Stimulated activated CD4-positive, alpha-beta T cell treated with anti-CD3 and anti-CD28 coated beads, Interleukin-1b, Interleukin-23, amount 100 ng/mL, for 48 hours (primary cell): ENCODE data around the gene ZNF236.

Source experiments
- DNase-seq: peaks from one replicate; pipeline ENCODE4 v3.0.0-alpha.2; 2020

ZNF236 gene

GRCh38 chr18:76992226-76993084 lies 170.1 kb downstream of the ZNF236 start:
- DNase-seq = no peak

GRCh38 chr18:76993085-76993382 lies 170.7 kb downstream of the ZNF236 start:
- DNase-seq = no peak

GRCh38 chr18:76993573-76993972 lies 171.2 kb downstream of the ZNF236 start:
- DNase-seq = no peak

GRCh38 chr18:76994086-76994654 lies 171.8 kb downstream of the ZNF236 start:
- no peak for DNase-seq

GRCh38 chr18:76995896-76996295 lies 173.5 kb downstream of the ZNF236 start:
- DNase-seq = no peak

GRCh38 chr18:76996429-76996828 lies 174.1 kb downstream of the ZNF236 start:
- no peak for DNase-seq

- no peak for DNase-seq
These were observed 175.8 kb downstream of the ZNF236 start for GRCh38 chr18:76997951-76998808.

GRCh38 chr18:76999077-76999476 lies 176.7 kb downstream of the ZNF236 start:
- DNase-seq = no peak

- peak; percentile 34 for DNase-seq
These were observed 178.2 kb downstream of the ZNF236 start for GRCh38 chr18:77000527-77000926.

- DNase-seq = no peak
These were observed 178.7 kb downstream of the ZNF236 start for GRCh38 chr18:77001041-77001440.

- DNase-seq = no peak
These were observed 179.6 kb downstream of the ZNF236 start for GRCh38 chr18:77001979-77002378.

- DNase-seq = no peak
These were observed 180.1 kb downstream of the ZNF236 start for GRCh38 chr18:77002496-77002895.

- no peak for DNase-seq
These were observed 181.0 kb downstream of the ZNF236 start for GRCh38 chr18:77003316-77003715.

GRCh38 chr18:77004555-77005380 lies 182.4 kb downstream of the ZNF236 start:
- no peak for DNase-seq

GRCh38 chr18:77005651-77006195 lies 183.4 kb downstream of the ZNF236 start:
- DNase-seq = no peak

GRCh38 chr18:77006305-77007175 lies 184.2 kb downstream of the ZNF236 start:
- DNase-seq = no peak

- DNase-seq = no peak
These were observed 184.9 kb downstream of the ZNF236 start for GRCh38 chr18:77007251-77007650.

GRCh38 chr18:77008006-77008405 lies 185.6 kb downstream of the ZNF236 start:
- DNase-seq = no peak

GRCh38 chr18:77008576-77009315 lies 186.4 kb downstream of the ZNF236 start:
- no peak for DNase-seq

- DNase-seq = no peak
These were observed 187.3 kb downstream of the ZNF236 start for GRCh38 chr18:77009675-77010074.

GRCh38 chr18:77012120-77012519 lies 189.8 kb downstream of the ZNF236 start:
- DNase-seq = no peak
